HL-60 (cell line): ENCODE data around the gene EGFLAM.

ENCODE experiments used
- TF ChIP-seq, protein P1 (sequence below): IDR thresholded peaks from one replicate; pipeline ENCODE4 v1.5.1; 2011; ENCODE audit warnings: low read length, control low read depth, inconsistent platforms; ENCODE audit not compliant: insufficient read depth
- TF ChIP-seq, protein P2 (sequence below): IDR thresholded peaks from 2 replicates; pipeline ENCODE4 v1.6.1; 2012; ENCODE audit warnings: low read depth; ENCODE audit not compliant: insufficient replicate concordance

DNA sequence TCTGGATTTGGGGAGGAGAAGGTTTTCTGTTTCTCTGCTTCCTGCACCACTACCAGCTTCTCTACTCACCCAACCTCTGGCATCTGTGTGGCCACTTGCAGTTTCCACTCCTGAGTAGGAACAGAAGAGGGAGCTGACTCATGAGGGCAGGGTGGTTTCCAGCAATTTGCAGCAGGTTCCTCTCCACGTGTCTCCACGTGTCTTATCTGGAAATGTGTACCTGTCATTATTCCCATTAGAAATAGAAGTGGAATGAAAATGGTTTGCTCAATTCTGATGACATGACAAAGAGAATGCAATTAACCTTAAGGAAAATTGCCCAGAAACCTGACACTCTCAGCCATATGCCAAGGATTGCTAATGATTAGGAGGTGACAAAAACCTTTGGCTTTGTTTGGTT lies 33.0 kb downstream of the EGFLAM start:
- TF ChIP-seq, protein P1, sequence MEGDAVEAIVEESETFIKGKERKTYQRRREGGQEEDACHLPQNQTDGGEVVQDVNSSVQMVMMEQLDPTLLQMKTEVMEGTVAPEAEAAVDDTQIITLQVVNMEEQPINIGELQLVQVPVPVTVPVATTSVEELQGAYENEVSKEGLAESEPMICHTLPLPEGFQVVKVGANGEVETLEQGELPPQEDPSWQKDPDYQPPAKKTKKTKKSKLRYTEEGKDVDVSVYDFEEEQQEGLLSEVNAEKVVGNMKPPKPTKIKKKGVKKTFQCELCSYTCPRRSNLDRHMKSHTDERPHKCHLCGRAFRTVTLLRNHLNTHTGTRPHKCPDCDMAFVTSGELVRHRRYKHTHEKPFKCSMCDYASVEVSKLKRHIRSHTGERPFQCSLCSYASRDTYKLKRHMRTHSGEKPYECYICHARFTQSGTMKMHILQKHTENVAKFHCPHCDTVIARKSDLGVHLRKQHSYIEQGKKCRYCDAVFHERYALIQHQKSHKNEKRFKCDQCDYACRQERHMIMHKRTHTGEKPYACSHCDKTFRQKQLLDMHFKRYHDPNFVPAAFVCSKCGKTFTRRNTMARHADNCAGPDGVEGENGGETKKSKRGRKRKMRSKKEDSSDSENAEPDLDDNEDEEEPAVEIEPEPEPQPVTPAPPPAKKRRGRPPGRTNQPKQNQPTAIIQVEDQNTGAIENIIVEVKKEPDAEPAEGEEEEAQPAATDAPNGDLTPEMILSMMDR, result no peak
- TF ChIP-seq, protein P2, sequence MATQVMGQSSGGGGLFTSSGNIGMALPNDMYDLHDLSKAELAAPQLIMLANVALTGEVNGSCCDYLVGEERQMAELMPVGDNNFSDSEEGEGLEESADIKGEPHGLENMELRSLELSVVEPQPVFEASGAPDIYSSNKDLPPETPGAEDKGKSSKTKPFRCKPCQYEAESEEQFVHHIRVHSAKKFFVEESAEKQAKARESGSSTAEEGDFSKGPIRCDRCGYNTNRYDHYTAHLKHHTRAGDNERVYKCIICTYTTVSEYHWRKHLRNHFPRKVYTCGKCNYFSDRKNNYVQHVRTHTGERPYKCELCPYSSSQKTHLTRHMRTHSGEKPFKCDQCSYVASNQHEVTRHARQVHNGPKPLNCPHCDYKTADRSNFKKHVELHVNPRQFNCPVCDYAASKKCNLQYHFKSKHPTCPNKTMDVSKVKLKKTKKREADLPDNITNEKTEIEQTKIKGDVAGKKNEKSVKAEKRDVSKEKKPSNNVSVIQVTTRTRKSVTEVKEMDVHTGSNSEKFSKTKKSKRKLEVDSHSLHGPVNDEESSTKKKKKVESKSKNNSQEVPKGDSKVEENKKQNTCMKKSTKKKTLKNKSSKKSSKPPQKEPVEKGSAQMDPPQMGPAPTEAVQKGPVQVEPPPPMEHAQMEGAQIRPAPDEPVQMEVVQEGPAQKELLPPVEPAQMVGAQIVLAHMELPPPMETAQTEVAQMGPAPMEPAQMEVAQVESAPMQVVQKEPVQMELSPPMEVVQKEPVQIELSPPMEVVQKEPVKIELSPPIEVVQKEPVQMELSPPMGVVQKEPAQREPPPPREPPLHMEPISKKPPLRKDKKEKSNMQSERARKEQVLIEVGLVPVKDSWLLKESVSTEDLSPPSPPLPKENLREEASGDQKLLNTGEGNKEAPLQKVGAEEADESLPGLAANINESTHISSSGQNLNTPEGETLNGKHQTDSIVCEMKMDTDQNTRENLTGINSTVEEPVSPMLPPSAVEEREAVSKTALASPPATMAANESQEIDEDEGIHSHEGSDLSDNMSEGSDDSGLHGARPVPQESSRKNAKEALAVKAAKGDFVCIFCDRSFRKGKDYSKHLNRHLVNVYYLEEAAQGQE, result no peak
